ENCODE measurements around the gene CHD1. TPM values are rescaled to one million over a fixed set of nuclear protein-coding genes. Genes with fewer than 3 reads are reported as not detected.

CHD1 gene
- total RNA-seq, 4 donors from 2014 or later: 51.4 to 83.0 (median 63.8) TPM

DNA sequence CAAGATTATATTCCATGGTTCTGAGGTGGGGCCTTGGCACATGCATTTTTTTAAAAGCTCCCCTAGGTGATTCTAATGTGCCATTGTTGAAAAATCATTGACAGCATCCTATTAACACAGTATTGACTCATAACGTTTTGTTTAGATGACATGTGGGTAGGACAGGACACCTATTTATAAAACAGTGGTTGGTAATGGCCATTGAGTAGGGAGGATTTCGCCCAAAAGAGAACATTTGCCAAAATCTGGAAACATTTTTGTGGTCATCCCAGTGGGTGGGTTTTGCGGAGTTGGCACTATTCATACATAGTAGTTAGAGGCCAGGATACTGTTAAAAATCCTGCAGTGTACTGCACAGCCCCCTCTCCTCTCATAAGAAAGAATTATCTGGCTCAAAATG lies 6.4 kb upstream of the CHD1 start:
- WGBS, 2 donors: 90 to 97% methylated on average over 3 of the region's 3 CpGs
- H3K4me3 ChIP-seq (replicated peaks in 1 of 3): no peak overlapping the region
- no peaks in the 10 kb centered on the region for H3K27me3 ChIP-seq
- H3K27ac ChIP-seq: no peak overlapping the region
- TF ChIP-seq POLR2A (IDR thresholded peaks at IDR 0.05): no peak
- TF ChIP-seq, protein P1, sequence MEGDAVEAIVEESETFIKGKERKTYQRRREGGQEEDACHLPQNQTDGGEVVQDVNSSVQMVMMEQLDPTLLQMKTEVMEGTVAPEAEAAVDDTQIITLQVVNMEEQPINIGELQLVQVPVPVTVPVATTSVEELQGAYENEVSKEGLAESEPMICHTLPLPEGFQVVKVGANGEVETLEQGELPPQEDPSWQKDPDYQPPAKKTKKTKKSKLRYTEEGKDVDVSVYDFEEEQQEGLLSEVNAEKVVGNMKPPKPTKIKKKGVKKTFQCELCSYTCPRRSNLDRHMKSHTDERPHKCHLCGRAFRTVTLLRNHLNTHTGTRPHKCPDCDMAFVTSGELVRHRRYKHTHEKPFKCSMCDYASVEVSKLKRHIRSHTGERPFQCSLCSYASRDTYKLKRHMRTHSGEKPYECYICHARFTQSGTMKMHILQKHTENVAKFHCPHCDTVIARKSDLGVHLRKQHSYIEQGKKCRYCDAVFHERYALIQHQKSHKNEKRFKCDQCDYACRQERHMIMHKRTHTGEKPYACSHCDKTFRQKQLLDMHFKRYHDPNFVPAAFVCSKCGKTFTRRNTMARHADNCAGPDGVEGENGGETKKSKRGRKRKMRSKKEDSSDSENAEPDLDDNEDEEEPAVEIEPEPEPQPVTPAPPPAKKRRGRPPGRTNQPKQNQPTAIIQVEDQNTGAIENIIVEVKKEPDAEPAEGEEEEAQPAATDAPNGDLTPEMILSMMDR (IDR thresholded peaks at IDR 0.05): no peak
- intact Hi-C loops (cut with DNase I): no loop called here
- no peaks in the 10 kb centered on the region for H3K9me3 ChIP-seq
- no peaks in the 10 kb centered on the region for H3K36me3 ChIP-seq
- H3K4me1 ChIP-seq: peaks cover 21 to 25% of the 10 kb centered on the region in 2 donors
- DNase-seq: no peak

- no peaks in the 10 kb centered on the region for H3K9me3 ChIP-seq
- H3K27me3 ChIP-seq: no peaks in the 10 kb centered on the region
- DNase-seq: no peak
- intact Hi-C loops (cut with DNase I): no loop called here
- 92 to 93% methylated on average over 1 of the region's 1 CpG for WGBS, 2 donors
- no peaks in the 10 kb centered on the region for H3K36me3 ChIP-seq
- no peak for TF ChIP-seq POLR2A (IDR thresholded peaks at IDR 0.05)
- TF ChIP-seq, protein P1 (IDR thresholded peaks at IDR 0.05): no peak
- no peak overlapping the region for H3K27ac ChIP-seq
- no peak overlapping the region for H3K4me3 ChIP-seq (replicated peaks in 1 of 3)
- peaks cover 23 to 27% of the 10 kb centered on the region in 2 donors for H3K4me1 ChIP-seq
These were observed 5.7 kb upstream of the CHD1 start for GRCh38 chr5:98934546-98934945.

- intact Hi-C loops (cut with DNase I): no loop called here
- no peak overlapping the region for H3K4me3 ChIP-seq (replicated peaks in 1 of 3)
- H3K4me1 ChIP-seq: peaks cover 14 to 22% of the 10 kb centered on the region in 2 donors
- H3K27me3 ChIP-seq: no peaks in the 10 kb centered on the region
- H3K36me3 ChIP-seq: no peaks in the 10 kb centered on the region
- TF ChIP-seq POLR2A (IDR thresholded peaks at IDR 0.05): no peak
- TF ChIP-seq, protein P1 (IDR thresholded peaks at IDR 0.05): no peak
- DNase-seq: no peak
- 84 to 96% methylated on average over 5 of the region's 5 CpGs for WGBS, 2 donors
- no peak overlapping the region for H3K27ac ChIP-seq
- H3K9me3 ChIP-seq: no peaks in the 10 kb centered on the region
These were observed 4.8 kb upstream of the CHD1 start for GRCh38 chr5:98933445-98934072.

DNA sequence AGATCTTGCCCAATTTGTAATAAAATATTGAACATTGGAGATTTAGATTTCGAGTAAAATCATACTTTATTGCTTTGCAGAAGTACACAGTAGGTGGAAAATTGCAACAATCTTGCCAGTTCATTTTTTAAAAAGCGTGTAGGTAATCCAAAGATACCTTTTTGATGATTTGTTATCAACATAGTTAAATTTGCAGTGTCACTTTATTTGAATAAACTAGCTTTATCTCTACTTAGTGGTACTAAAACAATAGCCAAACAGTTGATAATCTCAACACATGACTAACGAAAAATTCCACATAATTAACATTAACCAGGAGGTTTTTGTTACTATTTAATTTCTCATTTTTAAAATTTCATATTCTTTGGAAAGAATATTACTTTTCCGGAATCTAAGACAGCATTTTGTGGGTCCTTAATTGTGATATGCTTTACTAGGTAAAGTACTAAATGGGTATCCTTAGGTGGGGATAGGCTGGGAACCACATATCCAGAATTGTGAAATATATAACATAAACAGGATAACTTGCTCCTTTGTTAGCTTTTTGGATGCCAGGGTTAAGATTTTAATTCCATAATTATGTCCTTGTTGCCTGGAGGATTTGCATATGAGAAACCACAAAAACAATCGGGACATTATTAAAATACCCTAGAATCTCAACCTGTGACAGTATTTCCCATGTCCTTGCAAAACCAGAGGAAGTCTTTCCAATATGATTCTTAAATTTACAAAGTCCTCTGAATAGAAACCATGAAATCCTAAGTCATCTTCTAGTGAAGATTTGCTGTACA lies 2.4 kb upstream of the CHD1 start:
- intact Hi-C loops (cut with DNase I): no loop called here
- Histone ChIP-seq H3K4me1 (peaks cover 13 to 25% of the 10 kb centered on the region in 2 donors), H3K27me3 (no peaks in the 10 kb centered on the region), H3K9me3 (no peaks in the 10 kb centered on the region), H3K27ac (no peak overlapping the region), H3K4me3 (replicated peaks in 1 of 3) (no peak overlapping the region), H3K36me3 (no peaks in the 10 kb centered on the region)
- TF ChIP-seq, protein P1 (IDR thresholded peaks at IDR 0.05): no peak
- no peak for TF ChIP-seq POLR2A (IDR thresholded peaks at IDR 0.05)
- WGBS, 2 donors: 89 to 90% methylated on average over 5 of the region's 5 CpGs
- DNase-seq: no peak

DNA sequence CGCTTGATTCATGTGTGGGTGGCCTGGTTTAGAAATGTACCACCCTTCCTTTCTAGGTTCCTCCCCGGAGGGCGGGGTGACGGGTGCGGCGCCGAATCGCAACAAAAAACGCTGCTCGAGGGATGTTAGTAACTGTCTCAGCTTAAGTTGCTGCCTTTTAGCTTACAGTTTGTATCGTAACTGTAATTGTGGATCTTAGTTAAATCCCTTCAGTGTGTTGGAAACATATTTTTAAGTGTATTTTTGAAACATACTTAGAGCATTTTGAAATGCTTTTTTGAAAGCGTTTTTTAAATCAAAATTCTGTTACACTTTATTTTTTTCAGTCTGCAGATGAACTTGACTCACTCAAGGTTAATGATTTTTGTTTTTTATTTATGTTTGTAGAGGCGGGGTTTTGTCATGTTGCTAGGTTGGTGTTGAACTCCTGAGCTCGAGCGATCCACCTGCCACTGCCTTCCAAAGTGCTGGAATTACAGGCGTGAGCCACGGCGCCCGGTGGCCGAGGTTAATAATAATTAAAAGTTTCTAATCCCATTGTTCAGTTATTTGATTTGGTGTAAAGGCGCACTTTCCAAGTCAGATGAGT lies 997 bp upstream of the CHD1 start:
- Histone ChIP-seq H3K36me3 (no peaks in the 10 kb centered on the region), H3K27ac (peak overlapping the region; percentile 97 to 99 (median 99)), H3K4me3 (replicated peaks in 1 of 3) (peak overlapping the region; percentile 45 to 88 (median 72)), H3K4me1 (peaks cover 13 to 25% of the 10 kb centered on the region in 2 donors), H3K27me3 (no peaks in the 10 kb centered on the region), H3K9me3 (no peaks in the 10 kb centered on the region)
- 9 to 10% methylated on average over 21 of the region's 21 CpGs for WGBS, 2 donors
- TF ChIP-seq, protein P1 (IDR thresholded peaks at IDR 0.05): no peak
- no peak for TF ChIP-seq POLR2A (IDR thresholded peaks at IDR 0.05)
- intact Hi-C loops (cut with DNase I): no loop called here
- DNase-seq: peak in 1 of 2 donors; percentile 21

All from thyroid gland (tissue), 4 donors.